HepG2 (cell line): ENCODE results near the gene SH3D21. TPM values are rescaled to one million over a fixed set of nuclear protein-coding genes. Genes with fewer than 3 reads are reported as not detected.

Source experiments
- HNRNPH1 ChIP-seq: fragments of 200-400 bp; formaldehyde crosslinking; optimal IDR thresholded peaks from 2 replicates; pipeline ENCODE3; 2017; ENCODE audit warnings: mild to moderate bottlenecking, low read depth, low read length
- KDM2A ChIP-seq: sonication (generic); formaldehyde crosslinking; IDR thresholded peaks from 2 replicates; pipeline ENCODE4 v1.4.0; 2020; ENCODE audit warnings: low read depth, missing genetic modification reagents, borderline replicate concordance
- PHF21A ChIP-seq: sonication (generic); formaldehyde crosslinking; IDR thresholded peaks from 2 replicates; pipeline ENCODE4 v1.5.0; 2020; ENCODE audit warnings: mild to moderate bottlenecking, missing genetic modification reagents
- PITX1 ChIP-seq: sonication (generic); formaldehyde crosslinking; IDR thresholded peaks from 2 replicates; pipeline ENCODE4 v1.5.1; 2020; ENCODE audit warnings: mild to moderate bottlenecking, missing genetic modification reagents
- ZNF263 ChIP-seq: sonication (generic); formaldehyde crosslinking; IDR thresholded peaks from 2 replicates; pipeline ENCODE4 v1.4.0; 2020; ENCODE audit warnings: missing genetic modification reagents
- ZNF331 ChIP-seq: sonication (generic); formaldehyde crosslinking; IDR thresholded peaks from 2 replicates; pipeline ENCODE4 v1.4.0; 2020; ENCODE audit warnings: missing genetic modification reagents
- polyA plus RNA-seq, 8 experiments: library from polyadenylated mRNA; depleted of rRNA in 3 of 8; stranded (reverse) in 7 of 8; unstranded in 1 of 8; fragments of >200 nt; fragmentation: Illumina TruSeq in 4 of 8; extraction: Trizol in 4 of 8; gene quantifications; 2 replicates each; pipeline versions ENCODE4 v1.2.1 to v1.2.3, GENCODE V29; 2011 to 2016; ENCODE audit warnings: low read depth in 4 of 8, missing spikeins in 1 of 8, mixed read lengths in 1 of 8; ENCODE audit not compliant: insufficient read depth in 1 of 8
- total RNA-seq, 5 experiments: library from RNA; depleted of rRNA; stranded (reverse); fragments of >200 nt; fragmentation: Illumina TruSeq; extraction: Trizol; gene quantifications; 2 replicates each; pipeline ENCODE4 v1.2.3, GENCODE V29; 2016; ENCODE audit warnings: low read depth in 1 of 5
- TF ChIP-seq, protein P1 (sequence below), 2 experiments: sonication (generic) in 1 of 2; formaldehyde crosslinking in 1 of 2; IDR thresholded peaks; 2 replicates each; pipeline versions ENCODE4 v1.4.0 to v1.6.1; 2016 to 2020; ENCODE audit warnings: borderline replicate concordance in 1 of 2, low read depth in 1 of 2, mild to moderate bottlenecking in 1 of 2, missing genetic modification reagents in 1 of 2
- TF ChIP-seq, protein P2 (sequence below): sonication (generic); formaldehyde crosslinking; conservative IDR thresholded peaks from 2 replicates; pipeline ENCODE4 v1.8.0; 2022; ENCODE audit warnings: low read depth, missing genetic modification reagents

Gene SH3D21
- total and polyA plus RNA-seq, 2 of the 13 experiments (the other 11 are each of a cell fraction or from before 2014, with no cell fraction given): 5.1 to 8.6 TPM

DNA sequence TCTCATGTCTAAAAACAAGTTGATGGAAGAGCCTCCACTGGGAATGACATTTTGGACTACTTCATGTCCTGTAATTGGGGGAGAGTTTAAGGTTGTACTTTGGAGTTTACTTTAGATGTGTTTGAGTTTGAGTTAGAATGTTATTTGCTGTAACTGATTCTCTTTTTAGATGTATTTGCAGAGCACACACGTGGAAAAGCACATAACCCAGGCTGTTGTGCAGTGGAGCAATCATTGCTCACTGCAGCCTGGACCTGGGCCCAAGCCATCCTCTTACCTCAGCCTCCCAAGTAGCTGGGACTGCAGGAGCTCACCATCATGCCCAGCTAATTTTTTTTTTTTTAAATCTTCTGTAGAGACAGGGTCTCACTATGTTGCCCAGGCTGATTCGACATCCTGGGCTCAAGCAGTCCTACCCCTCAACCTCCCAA, 36.7 kb upstream of the SH3D21 start (continued):
- TF ChIP-seq, protein P1, sequence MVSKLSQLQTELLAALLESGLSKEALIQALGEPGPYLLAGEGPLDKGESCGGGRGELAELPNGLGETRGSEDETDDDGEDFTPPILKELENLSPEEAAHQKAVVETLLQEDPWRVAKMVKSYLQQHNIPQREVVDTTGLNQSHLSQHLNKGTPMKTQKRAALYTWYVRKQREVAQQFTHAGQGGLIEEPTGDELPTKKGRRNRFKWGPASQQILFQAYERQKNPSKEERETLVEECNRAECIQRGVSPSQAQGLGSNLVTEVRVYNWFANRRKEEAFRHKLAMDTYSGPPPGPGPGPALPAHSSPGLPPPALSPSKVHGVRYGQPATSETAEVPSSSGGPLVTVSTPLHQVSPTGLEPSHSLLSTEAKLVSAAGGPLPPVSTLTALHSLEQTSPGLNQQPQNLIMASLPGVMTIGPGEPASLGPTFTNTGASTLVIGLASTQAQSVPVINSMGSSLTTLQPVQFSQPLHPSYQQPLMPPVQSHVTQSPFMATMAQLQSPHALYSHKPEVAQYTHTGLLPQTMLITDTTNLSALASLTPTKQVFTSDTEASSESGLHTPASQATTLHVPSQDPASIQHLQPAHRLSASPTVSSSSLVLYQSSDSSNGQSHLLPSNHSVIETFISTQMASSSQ (IDR thresholded peaks at IDR 0.05; ENCODE audit: low read depth): 0 out of 2 replicates have a peak, but pooled peaks have one; percentile 23
- TF ChIP-seq, protein P1 (CRISPR knock-in tag; IDR thresholded peaks at IDR 0.05; ENCODE audit: borderline replicate concordance): peak; percentile 56; the same call in 1 of the 2 replicates
- TF ChIP-seq, protein P2, sequence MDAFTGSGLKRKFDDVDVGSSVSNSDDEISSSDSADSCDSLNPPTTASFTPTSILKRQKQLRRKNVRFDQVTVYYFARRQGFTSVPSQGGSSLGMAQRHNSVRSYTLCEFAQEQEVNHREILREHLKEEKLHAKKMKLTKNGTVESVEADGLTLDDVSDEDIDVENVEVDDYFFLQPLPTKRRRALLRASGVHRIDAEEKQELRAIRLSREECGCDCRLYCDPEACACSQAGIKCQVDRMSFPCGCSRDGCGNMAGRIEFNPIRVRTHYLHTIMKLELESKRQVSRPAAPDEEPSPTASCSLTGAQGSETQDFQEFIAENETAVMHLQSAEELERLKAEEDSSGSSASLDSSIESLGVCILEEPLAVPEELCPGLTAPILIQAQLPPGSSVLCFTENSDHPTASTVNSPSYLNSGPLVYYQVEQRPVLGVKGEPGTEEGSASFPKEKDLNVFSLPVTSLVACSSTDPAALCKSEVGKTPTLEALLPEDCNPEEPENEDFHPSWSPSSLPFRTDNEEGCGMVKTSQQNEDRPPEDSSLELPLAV: no peak
- TF ChIP-seq KDM2A (CRISPR knock-in tag) (peak; percentile 53; the same call in 1 of the 2 replicates), HNRNPH1 (no peak), ZNF263 (CRISPR knock-in tag) (peak; percentile 56; the same call in 1 of the 2 replicates), ZNF331 (CRISPR knock-in tag) (peak; percentile 90), PHF21A (CRISPR knock-in tag) (peak; percentile 88; the same call in 1 of the 2 replicates), PITX1 (CRISPR knock-in tag) (peak; percentile 97)
